Dermis lymphatic vessel endothelial cell (primary cell): Measurements from ENCODE around the gene PODXL. TPM values are rescaled to one million over a fixed set of nuclear protein-coding genes. Genes with fewer than 3 reads are reported as not detected.

Experiments used
- total RNA-seq: library from RNA; depleted of rRNA; stranded (reverse); fragments of >200 nt; gene quantifications from 2 replicates; pipeline ENCODE4 v1.2.1, GENCODE V29; 2014

Gene PODXL
- total RNA-seq = 173 and 342 TPM in 2 replicates

GRCh38 chr7:131556053-131556908 is at the start of gene PODXL:
Gene PODXL (minus strand): TSS chr7:131556628. CDS start chr7:131556359, 269 bp downstream.

Other genes with a start within 250 kb of the PODXL start
- gene MKLN1, start 228.8 kb downstream of the PODXL start, total RNA-seq = 19.7 and 21.7 TPM in 2 replicates